ENCODE results near the gene STON2.
"Not testable (repeated sequence)": the region's sequence is repeated elsewhere in the genome, so short reads cannot be mapped to it uniquely, and the experiment has no call there.

STON2 gene

GRCh38 chr14:81400202-81400678 is at the start of gene STON2:
Gene STON2, minus strand, starts transcription at chr14:81400324. Its CDS starts 1,942 bp downstream, at chr14:81398382.
- no peak for DNase-seq

- DNase-seq, result no peak
These were observed 49.5 kb upstream of the STON2 start for GRCh38 chr14:81449576-81449975.

DNA sequence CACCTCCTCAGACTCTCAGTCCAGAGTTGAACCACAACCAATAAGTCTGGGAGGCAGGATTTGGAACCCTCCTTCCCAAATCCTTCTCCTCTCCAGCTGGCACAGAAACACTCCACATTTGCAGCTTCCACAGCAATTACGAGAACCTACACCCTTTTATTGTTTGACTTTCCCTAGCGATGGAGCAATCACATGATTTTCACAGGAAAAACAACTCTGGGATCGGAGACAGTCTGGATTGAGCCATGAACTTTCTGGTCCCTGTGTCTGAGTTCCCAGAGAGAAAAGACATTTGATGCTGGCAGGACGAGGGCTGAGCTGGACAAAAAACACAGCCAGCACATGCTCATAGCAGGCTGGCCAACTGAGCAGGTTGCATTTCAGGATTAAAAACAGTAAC is 49.0 kb upstream of the STON2 start:
- no peak for DNase-seq

- DNase-seq, result no peak
These were observed 47.1 kb upstream of the STON2 start for GRCh38 chr14:81447021-81447764.

DNA sequence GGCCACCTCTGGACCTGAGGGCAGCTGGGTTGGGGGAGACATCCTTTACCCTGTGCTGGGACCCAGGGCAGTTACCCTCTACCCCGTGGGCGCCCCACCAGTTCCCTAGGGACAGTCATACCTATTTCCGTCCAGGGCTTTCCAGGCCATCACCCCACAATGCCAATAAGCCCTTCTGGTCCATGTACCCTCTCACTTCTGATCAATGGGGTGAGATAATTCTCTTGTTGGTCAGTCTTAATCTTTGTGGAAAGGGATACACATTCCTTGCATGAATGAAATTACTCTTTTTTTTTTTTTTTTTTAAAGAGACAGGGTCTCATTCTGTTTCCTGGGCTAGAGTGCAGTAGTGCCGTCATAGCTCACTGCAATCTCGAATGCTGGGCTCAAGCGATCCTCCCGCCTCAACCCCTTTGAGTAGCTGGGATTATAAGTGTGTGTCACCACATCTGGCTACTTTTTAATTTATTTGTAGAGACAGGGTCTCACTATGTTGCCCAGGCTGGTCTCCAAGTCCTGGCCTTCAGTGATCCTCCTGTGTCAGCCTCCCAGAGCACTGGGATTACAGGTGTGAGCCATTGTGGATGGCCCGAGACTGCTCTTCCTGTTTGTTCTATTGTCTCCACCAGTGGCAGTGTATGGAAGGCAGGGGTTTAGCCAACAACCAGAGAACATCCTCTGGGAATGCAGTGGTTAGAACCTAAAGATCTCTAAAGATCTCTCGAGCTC is 46.3 kb upstream of the STON2 start:
- DNase-seq, result no peak

GRCh38 chr14:81441626-81442134 is 41.6 kb upstream of the STON2 start:
- DNase-seq, result no peak

GRCh38 chr14:81440041-81440440 is 39.9 kb upstream of the STON2 start:
- no peak for DNase-seq

- DNase-seq, result no peak
These were observed 37.1 kb upstream of the STON2 start for GRCh38 chr14:81437244-81437643.

GRCh38 chr14:81436296-81437138 is 36.4 kb upstream of the STON2 start:
- no peak for DNase-seq

GRCh38 chr14:81435391-81436295 is 35.5 kb upstream of the STON2 start:
- no peak for DNase-seq

DNA sequence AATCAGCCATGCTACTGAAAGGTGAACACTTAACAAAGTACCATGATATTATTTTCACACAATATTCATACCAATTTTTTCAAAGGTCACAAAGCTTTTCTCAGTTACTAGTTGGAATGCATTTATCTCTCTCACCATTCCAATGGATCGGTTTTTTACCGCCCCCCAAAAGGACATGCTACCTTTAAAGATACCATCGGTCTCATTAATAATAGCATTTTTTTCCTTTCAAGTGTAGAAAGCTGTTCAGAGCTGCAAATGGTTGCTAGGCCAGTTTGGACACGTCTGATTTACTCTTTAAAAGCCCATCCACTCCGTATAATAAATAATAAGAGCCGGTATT is 34.9 kb upstream of the STON2 start:
- no peak for DNase-seq

- DNase-seq, result no peak
These were observed 34.1 kb upstream of the STON2 start for GRCh38 chr14:81434230-81434629.

- DNase-seq, result no peak
These were observed 33.3 kb upstream of the STON2 start for GRCh38 chr14:81433378-81433777.

- DNase-seq, result no peak
These were observed 32.1 kb upstream of the STON2 start for GRCh38 chr14:81432219-81432661.

DNA sequence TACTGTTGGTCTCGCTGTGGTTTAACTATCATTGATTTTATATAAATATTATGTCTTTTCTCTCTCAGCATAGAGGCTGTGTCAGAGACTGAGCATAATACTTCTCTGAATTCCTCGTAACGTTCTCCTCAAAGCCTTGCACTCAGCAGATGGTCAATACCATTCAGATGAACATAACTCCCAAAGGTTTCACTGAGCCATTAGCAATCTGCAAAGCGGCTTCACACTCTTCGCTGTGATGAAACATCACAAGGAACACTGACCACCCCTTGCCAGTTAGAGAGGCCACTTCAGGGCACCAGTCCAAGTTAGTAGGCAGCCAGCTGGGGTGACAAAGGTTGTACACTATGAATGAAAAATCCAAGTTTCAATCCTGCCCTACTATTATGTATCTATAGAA is 30.1 kb upstream of the STON2 start:
- no peak for DNase-seq

GRCh38 chr14:81429749-81430148 is 29.6 kb upstream of the STON2 start:
- not testable (repeated sequence) for DNase-seq

- no peak for DNase-seq
These were observed 28.9 kb upstream of the STON2 start for GRCh38 chr14:81429028-81429427.

DNA sequence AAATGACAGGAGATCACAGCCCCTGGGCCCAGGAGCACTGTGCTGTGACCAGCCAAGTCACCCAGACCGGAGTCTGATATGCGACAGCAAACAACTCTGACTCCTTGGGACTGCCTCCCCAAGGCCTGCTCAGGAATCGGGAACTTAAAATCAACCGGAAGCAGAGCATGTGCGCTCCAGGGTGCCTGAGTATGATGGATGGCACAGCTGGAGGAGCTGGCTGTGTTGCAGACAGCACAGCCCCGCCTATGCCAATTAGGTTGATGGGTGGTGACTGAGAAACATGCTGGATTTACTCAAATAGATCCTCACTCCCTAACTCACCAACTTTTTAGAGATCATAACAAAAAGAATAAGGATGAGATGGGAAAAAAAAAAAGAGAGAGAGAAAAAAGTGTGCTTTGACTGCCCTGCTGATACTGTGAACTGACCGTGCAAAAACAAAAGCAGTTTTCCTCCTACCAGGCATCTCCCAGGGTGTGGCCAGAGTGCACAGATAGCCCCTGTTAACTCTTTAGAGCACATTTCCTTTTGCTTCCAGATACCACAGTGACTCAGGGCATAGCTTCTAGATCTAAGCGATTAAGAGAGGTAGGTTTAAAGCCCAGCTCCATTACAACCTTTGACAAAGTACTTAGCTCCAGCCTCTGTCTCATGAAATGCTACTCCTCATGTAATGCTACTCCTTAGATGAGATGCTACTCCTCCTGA is 27.4 kb upstream of the STON2 start:
- no peak for DNase-seq

- DNase-seq, result no peak
These were observed 23.4 kb upstream of the STON2 start for GRCh38 chr14:81423504-81423903.

DNA sequence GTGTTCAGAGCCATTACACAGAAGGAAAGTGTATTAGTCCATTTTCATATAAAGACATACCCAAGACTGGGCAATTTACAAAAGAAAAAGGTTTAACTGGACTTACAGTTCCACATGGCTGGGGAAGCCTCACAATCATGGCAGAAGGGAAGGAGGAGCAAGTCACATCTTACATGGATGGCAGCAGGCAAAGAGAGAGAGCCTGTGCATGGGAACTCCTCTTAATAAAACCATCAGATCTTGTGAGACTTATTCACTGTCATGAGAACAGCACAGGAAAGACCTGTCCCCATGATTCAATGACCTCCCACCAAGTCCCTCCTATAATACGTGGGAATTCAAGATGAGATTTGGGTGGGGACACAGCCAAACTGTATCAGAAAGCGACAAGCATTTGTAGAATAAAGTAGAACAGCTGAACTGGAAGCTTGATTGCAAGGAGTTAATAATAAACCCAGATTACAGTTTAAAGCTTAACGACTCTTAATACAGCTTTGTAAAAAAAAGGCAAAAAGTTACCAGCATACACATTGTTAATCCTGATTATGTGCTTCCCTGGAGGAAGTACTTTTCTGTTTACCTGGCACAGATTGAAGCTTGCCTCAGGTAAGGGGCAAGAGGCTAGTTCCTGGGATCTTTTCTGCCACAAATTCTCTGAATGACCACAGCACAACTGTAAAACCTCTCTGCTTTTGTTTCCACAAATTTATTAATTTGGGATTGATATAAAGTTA is 18.1 kb upstream of the STON2 start:
- no peak for DNase-seq

DNA sequence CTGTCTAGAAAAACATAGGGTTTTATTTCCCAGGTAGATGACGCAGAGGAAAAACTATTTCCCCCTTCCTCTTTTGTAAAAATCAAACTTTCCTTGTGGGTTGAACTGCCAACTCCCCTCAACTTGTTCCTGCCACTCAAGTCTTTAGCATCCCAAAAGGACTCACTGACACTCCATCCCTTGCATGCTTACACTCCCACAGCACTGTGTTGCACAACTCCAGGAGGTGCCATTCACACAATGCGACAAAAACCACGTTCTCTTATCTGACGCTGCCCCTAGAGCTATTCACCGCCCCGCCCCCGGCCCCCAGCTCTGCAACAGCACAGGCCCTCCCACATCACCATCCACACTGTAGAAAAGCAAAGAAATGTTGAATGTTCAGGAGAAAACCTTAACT is 16.9 kb upstream of the STON2 start:
- DNase-seq, result no peak
